Stimulated activated CD4-positive, alpha-beta T cell treated with anti-CD3 and anti-CD28 coated beads, Interleukin-4, amount 100 ng/mL, for 48 hours (primary cell): ENCODE measurements around the gene KMT5C.
A peak's percentile ranks its signal among the peaks of the same experiment; 100 is the strongest.

ENCODE experiments used
- DNase-seq, 2 donors: peaks; one replicate each; pipeline ENCODE4 v3.0.0-alpha.2; 2020; ENCODE audit warnings: low read depth in 2 of 2

KMT5C gene

GRCh38 chr19:55366790-55367189, 27.1 kb downstream of the KMT5C start:
- DNase-seq: no peak

- DNase-seq: no peak
These were observed 28.4 kb downstream of the KMT5C start for GRCh38 chr19:55368106-55368505.

GRCh38 chr19:55368701-55369563, 29.3 kb downstream of the KMT5C start:
- DNase-seq: no peak

- DNase-seq: no peak
These were observed 30.1 kb downstream of the KMT5C start for GRCh38 chr19:55369653-55370304.

- no peak for DNase-seq
These were observed 30.8 kb downstream of the KMT5C start, which contains the start of gene IL11 for GRCh38 chr19:55370305-55370988. TSS of gene IL11 (minus strand) at chr19:55370463. CDS start at chr19:55370310, 153 bp downstream.

GRCh38 chr19:55372316-55373081, 32.8 kb downstream of the KMT5C start:
- DNase-seq: no peak

GRCh38 chr19:55373306-55373992, 33.8 kb downstream of the KMT5C start:
- no peak for DNase-seq

- DNase-seq: no peak
These were observed 34.5 kb downstream of the KMT5C start for GRCh38 chr19:55373993-55374757.

GRCh38 chr19:55376241-55376933, 36.7 kb downstream of the KMT5C start, which contains the start of gene TMEM190:
TSS of gene TMEM190 (plus strand) at chr19:55376826. CDS start at chr19:55376854, 28 bp downstream.
- no peak for DNase-seq

- DNase-seq: no peak
These were observed 37.9 kb downstream of the KMT5C start for GRCh38 chr19:55377356-55378131.

GRCh38 chr19:55379174-55379573, 39.5 kb downstream of the KMT5C start:
- no peak for DNase-seq

- no peak for DNase-seq
These were observed 42.3 kb downstream of the KMT5C start for GRCh38 chr19:55382013-55382412.

GRCh38 chr19:55382522-55383054, 42.9 kb downstream of the KMT5C start:
- no peak for DNase-seq

GRCh38 chr19:55383279-55384130, 43.8 kb downstream of the KMT5C start:
- DNase-seq: peak in 1 of 2 donors; percentile 48

GRCh38 chr19:55384131-55384919, 44.6 kb downstream of the KMT5C start, which contains the start of gene TMEM238:
TSS of gene TMEM238 (minus strand) at chr19:55384292. CDS start at chr19:55384259, 33 bp downstream.
- DNase-seq: peak in 1 of 2 donors; percentile 32

GRCh38 chr19:55384920-55385723, 45.4 kb downstream of the KMT5C start:
- peak; percentile 95 to 96 for DNase-seq
